IMR-90 (cell line): ENCODE data around the gene SLC4A1AP. TPM values are rescaled to one million over a fixed set of nuclear protein-coding genes. Genes with fewer than 3 reads are reported as not detected.

Source experiments
- ATAC-seq: fragments of 200-7000 bp; cut with Tn5 transposase; 2 replicates; pipeline ENCODE4 v1.9.1; 2020; ENCODE audit warnings: low read depth, mild to moderate bottlenecking, moderate library complexity
- BruUV-seq: library from RNA; stranded (reverse); fragments of 400-500 nt; replicated peaks from 2 replicates; lab custom pipeline; 2021; lab: Mats Ljungman, UMichigan
- CTCF ChIA-PET: fragments of 300-600 bp; formaldehyde crosslinking; extraction: SDS; loops from one replicate; lab custom pipeline; 2021; ENCODE audit warnings: antibody characterized with exemption; lab: Yijun Ruan, JAX
- POLR2A ChIA-PET: fragments of 300-600 bp; sonication (Branson Sonifier 250); formaldehyde crosslinking; loops from one replicate; lab custom pipeline; 2022; ENCODE audit warnings: antibody characterized with exemption; ENCODE audit not compliant: unreplicated experiment; lab: Charles Lee
- DNase-seq: peaks from one replicate; pipeline ENCODE4 v3.0.0; 2013
- H2AFZ ChIP-seq: replicated peaks from 2 replicates; pipeline ENCODE3; 2013; ENCODE audit warnings: low read length, mild to moderate bottlenecking; ENCODE audit not compliant: poor library complexity
- H2AK5ac ChIP-seq: 2 replicates; pipeline ENCODE4 v1.6.1; 2013; ENCODE audit warnings: low read depth, low read length, inconsistent platforms
- H2AK9ac ChIP-seq: replicated peaks from 2 replicates; pipeline ENCODE3; 2013; ENCODE audit warnings: mild to moderate bottlenecking, low read depth, low read length, moderate library complexity; ENCODE audit not compliant: poor library complexity
- H2BK120ac ChIP-seq: 2 replicates; pipeline ENCODE4 v1.6.1; 2013; ENCODE audit warnings: low read depth, low read length, inconsistent platforms
- H2BK15ac ChIP-seq: 3 replicates; pipeline ENCODE4 v1.6.1; 2013; ENCODE audit warnings: low read depth, low read length, inconsistent platforms
- H2BK20ac ChIP-seq: 2 replicates; pipeline ENCODE4 v1.6.1; 2013; ENCODE audit warnings: low read depth, mild to moderate bottlenecking, inconsistent platforms, low read length, moderate library complexity
- H2BK5ac ChIP-seq: 2 replicates; pipeline ENCODE4 v1.6.1; 2013; ENCODE audit warnings: mild to moderate bottlenecking, low read depth, low read length, inconsistent platforms; ENCODE audit not compliant: poor library complexity, severe bottlenecking
- H3K14ac ChIP-seq: replicated peaks from 2 replicates; pipeline ENCODE4 v1.6.1; 2013; ENCODE audit warnings: low read depth, low read length, inconsistent platforms
- H3K18ac ChIP-seq: 2 replicates; pipeline ENCODE4 v1.6.1; 2013; ENCODE audit warnings: low read depth, low read length, control low read depth
- H3K23ac ChIP-seq: 2 replicates; pipeline ENCODE4 v1.6.1; 2013; ENCODE audit warnings: low read depth, low read length, inconsistent platforms
- H3K27ac ChIP-seq: 2 replicates; pipeline ENCODE4 v1.5.1; 2013; ENCODE audit warnings: mild to moderate bottlenecking, control low read depth, low read length; ENCODE audit not compliant: insufficient read depth
- H3K27me3 ChIP-seq: 2 replicates; pipeline ENCODE4 v1.6.1; 2013; ENCODE audit warnings: low read length; ENCODE audit not compliant: control insufficient read depth, insufficient read depth
- H3K36me3 ChIP-seq: 2 replicates; pipeline ENCODE4 v1.6.1; 2013; ENCODE audit warnings: low read length, mixed read lengths; ENCODE audit not compliant: control insufficient read depth, insufficient read depth
- H3K4ac ChIP-seq: 2 replicates; pipeline ENCODE4 v1.6.1; 2013; ENCODE audit warnings: low read depth, low read length, inconsistent platforms
- H3K4me1 ChIP-seq: 2 replicates; pipeline ENCODE4 v1.6.1; 2013; ENCODE audit warnings: low read length, mixed read lengths; ENCODE audit not compliant: control insufficient read depth, insufficient read depth
- H3K4me2 ChIP-seq: 2 replicates; pipeline ENCODE4 v1.6.1; 2013; ENCODE audit warnings: low read depth, mild to moderate bottlenecking, control low read depth, low read length, moderate library complexity
- H3K4me3 ChIP-seq: 2 replicates; pipeline ENCODE4 v1.5.1; 2013; ENCODE audit warnings: low read depth, mild to moderate bottlenecking, control low read depth, low read length, moderate library complexity; ENCODE audit not compliant: insufficient read depth
- H3K56ac ChIP-seq: 2 replicates; pipeline ENCODE4 v1.6.1; 2013; ENCODE audit warnings: low read length, inconsistent platforms; ENCODE audit not compliant: insufficient read depth; ENCODE audit errors: extremely low read depth
- H3K79me1 ChIP-seq, 2 experiments: 2 replicates each; pipeline ENCODE4 v1.6.1; 2013; ENCODE audit warnings: low read length in 2 of 2, inconsistent platforms in 1 of 2, low read depth in 1 of 2
- H3K9ac ChIP-seq: 2 replicates; pipeline ENCODE4 v1.6.1; 2013; ENCODE audit warnings: low read depth, low read length, control low read depth
- H3K9me1 ChIP-seq: 2 replicates; pipeline ENCODE4 v1.6.1; 2013; ENCODE audit warnings: low read length, inconsistent platforms; ENCODE audit not compliant: insufficient read depth
- H3K9me3 ChIP-seq: 2 replicates; pipeline ENCODE4 v1.6.1; 2013; ENCODE audit warnings: low read length; ENCODE audit not compliant: control insufficient read depth, insufficient read depth
- H4K20me1 ChIP-seq: 2 replicates; pipeline ENCODE4 v1.6.1; 2013; ENCODE audit warnings: low read length, inconsistent platforms; ENCODE audit not compliant: insufficient read depth
- H4K5ac ChIP-seq: 2 replicates; pipeline ENCODE4 v1.6.1; 2013; ENCODE audit warnings: mild to moderate bottlenecking, low read depth, low read length, control low read depth
- H4K8ac ChIP-seq, 2 experiments: 2 replicates each; pipeline ENCODE4 v1.6.1; 2013; ENCODE audit warnings: low read depth in 2 of 2, low read length in 2 of 2, control low read depth in 1 of 2, inconsistent platforms in 1 of 2
- H4K91ac ChIP-seq: 2 replicates; pipeline ENCODE4 v1.6.1; 2013; ENCODE audit warnings: low read depth, low read length, inconsistent platforms; ENCODE audit not compliant: insufficient read depth
- MAZ ChIP-seq: IDR thresholded peaks from 2 replicates; pipeline ENCODE4 v1.6.1; 2012; ENCODE audit warnings: low read depth, mild to moderate bottlenecking, low read length, improper control_type of control experiment, moderate library complexity, borderline replicate concordance
- RFX5 ChIP-seq: IDR thresholded peaks from 2 replicates; pipeline ENCODE4 v1.8.0; 2012; ENCODE audit warnings: low read depth, mild to moderate bottlenecking, low read length, moderate library complexity
- WGBS, 2 experiments: methylation state at CpG; one replicate each; pipeline versions ENCODE4 v1.1.5 to v1.1.7; 2013; ENCODE audit warnings: missing lambda C conversion rate in 2 of 2; ENCODE audit not compliant: insufficient read length in 1 of 2; ENCODE audit errors: extremely low coverage in 2 of 2; 5-methylcytosine and 5-hydroxymethylcytosine counted together
- dilution Hi-C: fragments of 300-500 bp; cut with HindIII; formaldehyde crosslinking; loops from one replicate; pipeline ENCODE4 v1.14.3; 2018; ENCODE audit warnings: low sequenced_read_pairs; ENCODE audit not compliant: unreplicated experiment
- in situ Hi-C: fragments of 300-500 bp; cut with MboI; formaldehyde crosslinking; loops from 3 replicates; pipeline ENCODE4 v1.14.3; 2019; ENCODE audit warnings: low sequenced_read_pairs, inconsistent platforms, mixed read lengths
- intact Hi-C: fragments of 100-400 bp; cut with micrococcal nuclease; formaldehyde crosslinking; loops from 2 replicates; pipeline ENCODE4 v1.10.0; 2022
- polyA plus RNA-seq, 3 experiments: library from polyadenylated mRNA; depleted of rRNA; stranded (reverse); fragments of >200 nt; gene quantifications; 2 replicates each; pipeline ENCODE4 v1.2.3, GENCODE V29; 2012; ENCODE audit warnings: low replicate concordance in 1 of 3
- total RNA-seq: library from RNA; depleted of rRNA; stranded (reverse); fragments of >200 nt; gene quantifications from 2 replicates; pipeline ENCODE4 v1.2.3, GENCODE V29; 2012

The SLC4A1AP gene
- total and polyA plus RNA-seq, 2 of the 4 experiments (the other 2 are of a cell fraction): 11.7 to 13.6 TPM

- dilution Hi-C loops (no loop called here), in situ Hi-C loops (no loop called here), intact Hi-C loops (no loop called here)
- ATAC-seq: peak; percentile 92
- Histone ChIP-seq H3K4me2 (peak overlapping the region; percentile 57), H3K27ac (peak overlapping the region; percentile 24), H2AK5ac (peak overlapping the region; percentile 13; the same call in 1 of the 2 replicates), H3K9me1 (peaks cover 4% of the 10 kb centered on the region), H2BK5ac (peak overlapping the region; percentile 28), H3K9ac (peak overlapping the region; percentile 53), H4K5ac (peak overlapping the region; percentile 79), H3K79me1 (no peaks in the 10 kb centered on the region), H2AK9ac (peak overlapping the region; percentile 90), H3K4me3 (peak overlapping the region; percentile 17), H2BK15ac (peak overlapping the region; percentile 5; the same call in 2 of the 3 replicates), H2AFZ (peak overlapping the region; percentile 93), H4K8ac (peak overlapping the region; percentile 79 to 88), H3K18ac (peak overlapping the region; percentile 39), H3K14ac (peak overlapping the region; percentile 71), H3K56ac (no peak overlapping the region), H2BK20ac (peak overlapping the region; percentile 32; the same call in 1 of the 2 replicates), H4K20me1 (no peaks in the 10 kb centered on the region), H3K4me1 (peaks cover 9% of the 10 kb centered on the region), H3K23ac (peak overlapping the region; percentile 28; the same call in 1 of the 2 replicates), H3K4ac (peak overlapping the region; percentile 78), H3K36me3 (no peaks in the 10 kb centered on the region), H3K9me3 (no peaks in the 10 kb centered on the region), H3K27me3 (no peaks in the 10 kb centered on the region), H2BK120ac (peak overlapping the region; percentile 59), H4K91ac (peak overlapping the region; percentile 36)
- peak; percentile 54 for DNase-seq
- CTCF ChIA-PET: interaction anchor here (0.8 kb wide), 1 partner anchor 503 kb away, joined by 3 read pairs; no protein-coding TSS in a partner anchor
- POLR2A ChIA-PET: no interaction called here
- WGBS, 2 experiments: 8% methylated on average over 18 of the region's 51 CpGs; no CpG with 5 or more reads in 1 of the 2 experiments
- peak; percentile 24; the same call in 1 of the 2 replicates for TF ChIP-seq MAZ
- TF ChIP-seq RFX5: no peak
- BruUV-seq: no TSS peak
Measured at GRCh38 chr2:27735263-27735904, 71.7 kb downstream of the SLC4A1AP start.
